ENCODE data around the gene PSG1.
"Not testable (repeated sequence)": the region's sequence is repeated elsewhere in the genome, so short reads cannot be mapped to it uniquely, and the experiment has no call there.

DNA sequence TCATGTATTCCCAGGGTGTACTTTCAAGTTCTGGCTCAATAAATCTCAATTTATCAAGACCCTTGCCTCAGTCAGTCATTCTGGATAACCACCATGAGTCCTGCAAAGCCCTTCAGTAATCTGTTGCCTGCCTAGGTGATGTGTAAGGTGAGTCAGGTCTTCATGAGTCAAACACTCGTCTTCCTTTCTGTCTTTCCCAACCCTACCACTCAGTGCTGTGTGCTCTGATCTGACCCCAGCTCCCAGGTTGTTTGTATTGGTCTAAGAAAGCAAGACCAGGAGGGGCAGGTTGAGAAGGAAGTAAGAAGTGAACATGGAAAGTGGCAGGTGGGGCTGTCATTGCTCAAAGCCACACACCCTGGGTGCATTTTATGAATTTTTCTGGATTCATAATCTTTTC lies 18.2 kb upstream of the PSG1 start:
- not testable (repeated sequence) for TF ChIP-seq CTCF, POLR2A (IDR thresholded peaks at IDR 0.05)

All from body of pancreas (tissue), 4 donors.